Dedifferentiated amniotic fluid mesenchymal stem cell (primary cell): ENCODE data around the gene FAM124B.

Experiments used
- DNase-seq: peaks from one replicate; pipeline ENCODE4 v3.0.0-alpha.2; 2016; ENCODE audit errors: extremely low spot score

Gene FAM124B

GRCh38 chr2:224335991-224336390, 65.9 kb downstream of the FAM124B start:
- no peak for DNase-seq

- no peak for DNase-seq
Observed at GRCh38 chr2:224334726-224335125, 67.2 kb downstream of the FAM124B start.

- no peak for DNase-seq
Observed at GRCh38 chr2:224333726-224334482, 68.0 kb downstream of the FAM124B start.

GRCh38 chr2:224331698-224332097, 70.2 kb downstream of the FAM124B start:
- no peak for DNase-seq

GRCh38 chr2:224328798-224329197, 73.1 kb downstream of the FAM124B start:
- no peak for DNase-seq
